ENCODE measurements around the gene CDCA7L.
"Not testable (repeated sequence)": the region's sequence is repeated elsewhere in the genome, so short reads cannot be mapped to it uniquely, and the experiment has no call there.

Gene CDCA7L

GRCh38 chr7:21944616-21945453 is 864 bp downstream of the CDCA7L start:
- no peak for DNase-seq (ENCODE audit: low read depth)

- no peak for DNase-seq (ENCODE audit: low read depth)
These were observed 2.3 kb downstream of the CDCA7L start for GRCh38 chr7:21943436-21943835.

- DNase-seq (ENCODE audit: low read depth): no peak
These were observed 2.7 kb downstream of the CDCA7L start for GRCh38 chr7:21942955-21943354.

GRCh38 chr7:21941611-21942141 is 4.0 kb downstream of the CDCA7L start:
- DNase-seq (ENCODE audit: low read depth): no peak

GRCh38 chr7:21939858-21940372 is 5.8 kb downstream of the CDCA7L start:
- DNase-seq (ENCODE audit: low read depth): no peak

GRCh38 chr7:21939136-21939857 is 6.4 kb downstream of the CDCA7L start:
- DNase-seq (ENCODE audit: low read depth): peak; percentile 24

GRCh38 chr7:21938463-21938862 is 7.2 kb downstream of the CDCA7L start:
- no peak for DNase-seq (ENCODE audit: low read depth)

- DNase-seq (ENCODE audit: low read depth): no peak
These were observed 10.9 kb downstream of the CDCA7L start for GRCh38 chr7:21934808-21935207.

- not testable (repeated sequence) for DNase-seq (ENCODE audit: low read depth)
These were observed 12.4 kb downstream of the CDCA7L start for GRCh38 chr7:21933293-21933692.

- DNase-seq (ENCODE audit: low read depth): no peak
These were observed 18.0 kb downstream of the CDCA7L start for GRCh38 chr7:21927693-21928092.

- no peak for DNase-seq (ENCODE audit: low read depth)
These were observed 19.3 kb downstream of the CDCA7L start for GRCh38 chr7:21926448-21926847.

- DNase-seq (ENCODE audit: low read depth): no peak
These were observed 22.0 kb downstream of the CDCA7L start for GRCh38 chr7:21923658-21924057.

GRCh38 chr7:21922605-21923004 is 23.1 kb downstream of the CDCA7L start:
- no peak for DNase-seq (ENCODE audit: low read depth)

GRCh38 chr7:21920936-21921335 is 24.8 kb downstream of the CDCA7L start:
- no peak for DNase-seq (ENCODE audit: low read depth)

GRCh38 chr7:21918216-21918615 is 27.5 kb downstream of the CDCA7L start:
- no peak for DNase-seq (ENCODE audit: low read depth)

- no peak for DNase-seq (ENCODE audit: low read depth)
These were observed 29.1 kb downstream of the CDCA7L start for GRCh38 chr7:21916629-21917028.

GRCh38 chr7:21916176-21916575 is 29.5 kb downstream of the CDCA7L start:
- DNase-seq (ENCODE audit: low read depth): no peak

- no peak for DNase-seq (ENCODE audit: low read depth)
These were observed 30.6 kb downstream of the CDCA7L start for GRCh38 chr7:21915140-21915539.

- no peak for DNase-seq (ENCODE audit: low read depth)
These were observed 31.0 kb downstream of the CDCA7L start for GRCh38 chr7:21914671-21915070.

GRCh38 chr7:21912931-21913780 is 32.5 kb downstream of the CDCA7L start:
- DNase-seq (ENCODE audit: low read depth): no peak

- DNase-seq (ENCODE audit: low read depth): no peak
These were observed 33.4 kb downstream of the CDCA7L start for GRCh38 chr7:21912305-21912704.

GRCh38 chr7:21911341-21911875 is 34.3 kb downstream of the CDCA7L start:
- no peak for DNase-seq (ENCODE audit: low read depth)
